PC-3 (cell line): Measurements from ENCODE around the gene FAM171A2. TPM values are rescaled to one million over a fixed set of nuclear protein-coding genes. Genes with fewer than 3 reads are reported as not detected.

Source experiments
- ATAC-seq: fragments of 200-7000 bp; cut with Tn5 transposase; 2 replicates; pipeline ENCODE4 v1.9.1; 2020; ENCODE audit warnings: mild to moderate bottlenecking, moderate library complexity
- BruUV-seq: library from RNA; stranded (reverse); fragments of 400-500 nt; replicated peaks from 2 replicates; lab custom pipeline; 2021; lab: Mats Ljungman, UMichigan
- CTCF ChIA-PET: fragments of 300-600 bp; sonication (Branson Sonifier 250); formaldehyde crosslinking; loops from one replicate; lab custom pipeline; 2022; ENCODE audit warnings: antibody characterized with exemption; lab: Charles Lee
- POLR2A ChIA-PET: fragments of 300-600 bp; sonication (Branson Sonifier 250); formaldehyde crosslinking; loops from one replicate; lab custom pipeline; 2022; ENCODE audit warnings: antibody characterized with exemption; ENCODE audit not compliant: unreplicated experiment; lab: Charles Lee
- DNase-seq: peaks from one replicate; pipeline ENCODE4 v3.0.0-alpha.2; 2015
- H2AFZ ChIP-seq: fragments of 300-600 bp; sonication (generic); 2 replicates; pipeline ENCODE4 v1.6.0; 2016; ENCODE audit warnings: antibody characterized with exemption, low read length
- H3F3A ChIP-seq: fragments of 300-600 bp; sonication (generic); one replicate; pipeline ENCODE4 v1.6.0; 2017; ENCODE audit warnings: antibody characterized with exemption, low read length, control low read depth, mild to moderate bottlenecking; ENCODE audit not compliant: unreplicated experiment
- H3K27ac ChIP-seq: fragments of 300-600 bp; sonication (generic); 2 replicates; pipeline ENCODE4 v1.5.1; 2016; ENCODE audit warnings: mild to moderate bottlenecking, low read length
- H3K27me3 ChIP-seq: fragments of 300-600 bp; sonication (generic); 2 replicates; pipeline ENCODE4 v1.6.1; 2016; ENCODE audit warnings: low read length, mixed read lengths
- H3K36me3 ChIP-seq: fragments of 300-600 bp; sonication (generic); 2 replicates; pipeline ENCODE4 v1.6.1; 2016; ENCODE audit warnings: low read depth, mixed run types, low read length, mixed read lengths
- H3K4me1 ChIP-seq: fragments of 300-600 bp; sonication (generic); 2 replicates; pipeline ENCODE4 v1.5.1; 2016; ENCODE audit warnings: low read length; ENCODE audit not compliant: insufficient read depth
- H3K4me2 ChIP-seq: fragments of 300-600 bp; sonication (generic); 2 replicates; pipeline ENCODE4 v1.6.0; 2016; ENCODE audit warnings: low read length
- H3K4me3 ChIP-seq: fragments of 300-600 bp; sonication (generic); 2 replicates; pipeline ENCODE4 v1.5.1; 2016; ENCODE audit warnings: mild to moderate bottlenecking, low read length, mixed read lengths
- H3K79me2 ChIP-seq: fragments of 300-600 bp; sonication (generic); 2 replicates; pipeline ENCODE4 v1.6.1; 2017; ENCODE audit warnings: low read length, mixed read lengths
- H3K9ac ChIP-seq: fragments of 300-600 bp; sonication (generic); 2 replicates; pipeline ENCODE4 v1.6.0; 2016; ENCODE audit warnings: mild to moderate bottlenecking, low read length
- H3K9me2 ChIP-seq: fragments of 300-600 bp; sonication (generic); replicated peaks from 2 replicates; pipeline ENCODE4 v1.6.1; 2016; ENCODE audit warnings: mixed run types, low read length, mixed read lengths
- H3K9me3 ChIP-seq: fragments of 300-600 bp; sonication (generic); 2 replicates; pipeline ENCODE4 v1.6.1; 2016; ENCODE audit warnings: low read length, mixed read lengths
- H4K20me1 ChIP-seq: fragments of 300-600 bp; sonication (generic); 2 replicates; pipeline ENCODE4 v1.6.1; 2016; ENCODE audit warnings: low read length, mixed read lengths
- CTCF ChIP-seq: fragments of 300-600 bp; sonication (generic); conservative IDR thresholded peaks from 2 replicates; pipeline ENCODE4 v1.5.1; 2017; ENCODE audit warnings: antibody characterized with exemption, low read depth, mild to moderate bottlenecking, low read length
- EZH2 ChIP-seq: fragments of 300-600 bp; sonication (generic); IDR thresholded peaks from one replicate; pipeline ENCODE4 v1.6.1; 2017; ENCODE audit warnings: antibody characterized with exemption, mild to moderate bottlenecking, low read length; ENCODE audit not compliant: unreplicated experiment
- EZH2phosphoT487 ChIP-seq: fragments of 300-600 bp; sonication (generic); IDR thresholded peaks from 2 replicates; pipeline ENCODE4 v1.6.1; 2018; ENCODE audit warnings: mild to moderate bottlenecking, antibody characterized with exemption, low read length, borderline replicate concordance
- intact Hi-C: fragments of 100-400 bp; cut with micrococcal nuclease; formaldehyde crosslinking; loops from 2 replicates; pipeline ENCODE4 v1.9.0; 2023
- total RNA-seq: library from RNA; depleted of rRNA; stranded (reverse); fragments of >200 nt; gene quantifications from 2 replicates; pipeline ENCODE4 v1.2.3, GENCODE V29; 2014

The FAM171A2 gene
- total RNA-seq, 1 experiment from 2014 or later = 16.3 TPM

- H3K9me2 ChIP-seq = no peaks in the 10 kb centered on the region
- no peaks in the 10 kb centered on the region for H4K20me1 ChIP-seq
- H2AFZ ChIP-seq = no peak overlapping the region
- H3K4me1 ChIP-seq = peaks cover 6% of the 10 kb centered on the region
- POLR2A ChIA-PET = no interaction called here
- H3K27me3 ChIP-seq = no peaks in the 10 kb centered on the region
- H3K27ac ChIP-seq = no peak overlapping the region
- intact Hi-C loops = no loop called here
- no peak for TF ChIP-seq EZH2
- no peak for TF ChIP-seq CTCF
- TF ChIP-seq EZH2phosphoT487 = no peak
- H3K9me3 ChIP-seq = no peaks in the 10 kb centered on the region
- ATAC-seq = no peak
- H3K36me3 ChIP-seq = no peaks in the 10 kb centered on the region
- no peak for DNase-seq
- CTCF ChIA-PET = no interaction called here
- no peak overlapping the region for H3K4me2 ChIP-seq
- no TSS peak for BruUV-seq
- no peaks in the 10 kb centered on the region for H3K79me2 ChIP-seq
- H3F3A ChIP-seq = no peaks in the 10 kb centered on the region
- no peak overlapping the region for H3K9ac ChIP-seq
- no peak overlapping the region for H3K4me3 ChIP-seq
Observed at GRCh38 chr17:44390250-44390870, 26.7 kb upstream of the FAM171A2 start.

- intact Hi-C loops = no loop called here
- Histone ChIP-seq H3K4me1 (peaks cover 10% of the 10 kb centered on the region), H3K36me3 (no peaks in the 10 kb centered on the region), H2AFZ (no peak overlapping the region), H3K4me2 (no peak overlapping the region), H3K27me3 (no peaks in the 10 kb centered on the region), H3K27ac (no peak overlapping the region), H3K9me3 (no peaks in the 10 kb centered on the region), H3K4me3 (no peak overlapping the region), H3F3A (no peaks in the 10 kb centered on the region), H3K9me2 (no peaks in the 10 kb centered on the region), H4K20me1 (no peaks in the 10 kb centered on the region), H3K79me2 (no peaks in the 10 kb centered on the region), H3K9ac (no peak overlapping the region)
- POLR2A ChIA-PET = no interaction called here
- ATAC-seq = no peak
- TF ChIP-seq EZH2phosphoT487 (no peak), EZH2 (no peak), CTCF (no peak)
- no peak for DNase-seq
- no TSS peak for BruUV-seq
- CTCF ChIA-PET = no interaction called here
Observed at GRCh38 chr17:44389723-44390202, 26.1 kb upstream of the FAM171A2 start.

GRCh38 chr17:44389281-44389680, 25.6 kb upstream of the FAM171A2 start, which contains the start of gene ITGA2B:
ITGA2B (minus strand) TSS chr17:44389649; CDS start chr17:44389473, 176 bp downstream.
- no peaks in the 10 kb centered on the region for H4K20me1 ChIP-seq
- ATAC-seq (no peak), DNase-seq (no peak)
- no peaks in the 10 kb centered on the region for H3K79me2 ChIP-seq
- TF ChIP-seq CTCF (no peak), EZH2 (no peak), EZH2phosphoT487 (no peak)
- intact Hi-C loops = no loop called here
- H3K9ac ChIP-seq = no peak within 1 kb of the TSS
- BruUV-seq = no TSS peak
- no peak within 1 kb of the TSS for H3K4me3 ChIP-seq
- no peaks in the 10 kb centered on the region for H3K9me2 ChIP-seq
- no peaks in the 10 kb centered on the region for H3K27me3 ChIP-seq
- ChIA-PET POLR2A (no interaction called here), CTCF (no interaction called here)
- H3K36me3 ChIP-seq = no peaks in the 10 kb centered on the region
- no peaks in the 10 kb centered on the region for H3F3A ChIP-seq
- H2AFZ ChIP-seq = no peak within 1 kb of the TSS
- no peaks in the 10 kb centered on the region for H3K9me3 ChIP-seq
- H3K4me2 ChIP-seq = no peak within 1 kb of the TSS
- peaks cover 10% of the 10 kb centered on the region for H3K4me1 ChIP-seq
- no peak within 1 kb of the TSS for H3K27ac ChIP-seq
